Measurements from ENCODE around the gene COX18.

GRCh38 chr4:73005514-73005913 is 64.0 kb downstream of the COX18 start:
- TF ChIP-seq POLR2A (IDR thresholded peaks at IDR 0.05): no peak
- TF ChIP-seq, protein P1, sequence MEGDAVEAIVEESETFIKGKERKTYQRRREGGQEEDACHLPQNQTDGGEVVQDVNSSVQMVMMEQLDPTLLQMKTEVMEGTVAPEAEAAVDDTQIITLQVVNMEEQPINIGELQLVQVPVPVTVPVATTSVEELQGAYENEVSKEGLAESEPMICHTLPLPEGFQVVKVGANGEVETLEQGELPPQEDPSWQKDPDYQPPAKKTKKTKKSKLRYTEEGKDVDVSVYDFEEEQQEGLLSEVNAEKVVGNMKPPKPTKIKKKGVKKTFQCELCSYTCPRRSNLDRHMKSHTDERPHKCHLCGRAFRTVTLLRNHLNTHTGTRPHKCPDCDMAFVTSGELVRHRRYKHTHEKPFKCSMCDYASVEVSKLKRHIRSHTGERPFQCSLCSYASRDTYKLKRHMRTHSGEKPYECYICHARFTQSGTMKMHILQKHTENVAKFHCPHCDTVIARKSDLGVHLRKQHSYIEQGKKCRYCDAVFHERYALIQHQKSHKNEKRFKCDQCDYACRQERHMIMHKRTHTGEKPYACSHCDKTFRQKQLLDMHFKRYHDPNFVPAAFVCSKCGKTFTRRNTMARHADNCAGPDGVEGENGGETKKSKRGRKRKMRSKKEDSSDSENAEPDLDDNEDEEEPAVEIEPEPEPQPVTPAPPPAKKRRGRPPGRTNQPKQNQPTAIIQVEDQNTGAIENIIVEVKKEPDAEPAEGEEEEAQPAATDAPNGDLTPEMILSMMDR (IDR thresholded peaks at IDR 0.05 in 4 of 5, conservative IDR thresholded peaks at IDR 0.05 in 1 of 5): no peak

Measured in gastrocnemius medialis (tissue), 4 donors.